Endodermal cell (in vitro differentiated cells): Measurements from ENCODE around the gene KLHL35. TPM values are rescaled to one million over a fixed set of nuclear protein-coding genes. Genes with fewer than 3 reads are reported as not detected.

ENCODE experiments used
- DNase-seq: peaks from one replicate; pipeline ENCODE4 v3.0.0-alpha.2; 2017
- H3K27ac ChIP-seq: 2 replicates; pipeline ENCODE4 v1.5.1; 2013; ENCODE audit warnings: mild to moderate bottlenecking, low read depth, low read length, moderate library complexity
- H3K27me3 ChIP-seq: 2 replicates; pipeline ENCODE4 v1.6.1; 2013; ENCODE audit warnings: mild to moderate bottlenecking, low read length, moderate library complexity; ENCODE audit not compliant: insufficient read depth, control insufficient read depth, poor library complexity, severe bottlenecking
- H3K36me3 ChIP-seq: 2 replicates; pipeline ENCODE4 v1.7.0; 2013; ENCODE audit warnings: mild to moderate bottlenecking, low read length, moderate library complexity; ENCODE audit not compliant: control insufficient read depth, insufficient read depth
- H3K4me1 ChIP-seq: one replicate; pipeline ENCODE4 v1.7.0; 2013; ENCODE audit warnings: low read length; ENCODE audit not compliant: control insufficient read depth, insufficient read depth
- H3K4me3 ChIP-seq: 2 replicates; pipeline ENCODE4 v1.5.1; 2013; ENCODE audit warnings: mild to moderate bottlenecking, low read length, moderate library complexity
- H3K9ac ChIP-seq: 2 replicates; pipeline ENCODE4 v1.6.1; 2013; ENCODE audit warnings: mild to moderate bottlenecking, low read length, moderate library complexity; ENCODE audit not compliant: poor library complexity, severe bottlenecking; ENCODE audit errors: extremely low read depth
- H3K9me3 ChIP-seq: 2 replicates; pipeline ENCODE4 v1.6.1; 2013; ENCODE audit warnings: mild to moderate bottlenecking, low read length, moderate library complexity; ENCODE audit not compliant: control insufficient read depth
- H3K27ac Mint-ChIP-seq: 2 replicates; pipeline ENCODE4 v1.8.0; 2020; ENCODE audit warnings: mixed read lengths
- H3K27me3 Mint-ChIP-seq: 2 replicates; pipeline ENCODE4 v1.8.0; 2021; ENCODE audit warnings: mild to moderate bottlenecking, mixed read lengths; ENCODE audit not compliant: insufficient read depth
- H3K36me3 Mint-ChIP-seq: 2 replicates; pipeline ENCODE4 v1.8.0; 2020; ENCODE audit warnings: low read depth, mixed read lengths
- H3K4me1 Mint-ChIP-seq: 2 replicates; pipeline ENCODE4 v1.8.0; 2020; ENCODE audit warnings: mixed read lengths
- H3K4me3 Mint-ChIP-seq: 2 replicates; pipeline ENCODE4 v1.8.0; 2020; ENCODE audit warnings: mild to moderate bottlenecking, moderate library complexity, mixed read lengths
- H3K9me3 Mint-ChIP-seq: 2 replicates; pipeline ENCODE4 v1.8.0; 2020; ENCODE audit warnings: mild to moderate bottlenecking, mixed read lengths
- CTCF ChIP-seq: fragments of 200-600 bp; sonication (generic); conservative IDR thresholded peaks from 2 replicates; pipeline ENCODE4 v1.5.0; 2021; ENCODE audit warnings: antibody characterized with exemption, mild to moderate bottlenecking
- WGBS, 2 experiments: methylation state at CpG; one replicate each; pipeline versions ENCODE4 v1.1.5 to v1.1.7; 2013; ENCODE audit warnings: missing lambda C conversion rate in 2 of 2, mixed read lengths in 1 of 2; ENCODE audit not compliant: insufficient coverage in 1 of 2, insufficient read length in 1 of 2; 5-methylcytosine and 5-hydroxymethylcytosine counted together
- total RNA-seq, 2 donors: library from RNA; stranded (reverse); fragmentation: NEBNext Ultra II Directional in 1 of 2; extraction: Animal tissue kit (Norgen Biotek cat#: 25700) in 1 of 2; gene quantifications; 2 replicates in 1 of 2; 3 replicates in 1 of 2; pipeline ENCODE4 v1.2.1, GENCODE V29; 2021

KLHL35 gene
- total RNA-seq, 2 donors from 2014 or later = 0.48 TPM; not detected in 1

- H3K36me3 Mint-ChIP-seq = no peaks in the 10 kb centered on the region
- Histone ChIP-seq H3K9ac (no peak overlapping the region), H3K27me3 (no peaks in the 10 kb centered on the region), H3K4me1 (peaks cover 25% of the 10 kb centered on the region), H3K4me3 (no peak overlapping the region), H3K9me3 (no peaks in the 10 kb centered on the region), H3K27ac (no peak overlapping the region), H3K36me3 (no peaks in the 10 kb centered on the region)
- H3K4me3 Mint-ChIP-seq = no peak overlapping the region
- H3K4me1 Mint-ChIP-seq = peaks cover 32% of the 10 kb centered on the region
- H3K27me3 Mint-ChIP-seq = no peaks in the 10 kb centered on the region
- H3K9me3 Mint-ChIP-seq = no peaks in the 10 kb centered on the region
- H3K27ac Mint-ChIP-seq = no peak overlapping the region
- 95 to 100% methylated on average over 3 to 5 of the region's 5 CpGs for WGBS, 2 experiments
- DNase-seq = no peak
- TF ChIP-seq CTCF = no peak
These were observed 39.2 kb upstream of the KLHL35 start for GRCh38 chr11:75472081-75472732.

GRCh38 chr11:75471176-75471973 lies 38.4 kb upstream of the KLHL35 start:
- H3K27ac Mint-ChIP-seq = peak overlapping the region; percentile 27
- no peak overlapping the region for H3K4me3 Mint-ChIP-seq
- TF ChIP-seq CTCF = no peak
- H3K4me1 Mint-ChIP-seq = peaks cover 25% of the 10 kb centered on the region
- no peaks in the 10 kb centered on the region for H3K36me3 Mint-ChIP-seq
- H3K9me3 Mint-ChIP-seq = no peaks in the 10 kb centered on the region
- no peaks in the 10 kb centered on the region for H3K36me3 ChIP-seq
- WGBS, 2 experiments = 77 to 78% methylated on average over 4 to 7 of the region's 7 CpGs
- peaks cover 18% of the 10 kb centered on the region for H3K4me1 ChIP-seq
- no peaks in the 10 kb centered on the region for H3K27me3 ChIP-seq
- DNase-seq = no peak
- H3K9me3 ChIP-seq = no peaks in the 10 kb centered on the region
- no peak overlapping the region for H3K9ac ChIP-seq
- H3K27ac ChIP-seq = no peak overlapping the region
- no peaks in the 10 kb centered on the region for H3K27me3 Mint-ChIP-seq
- no peak overlapping the region for H3K4me3 ChIP-seq

DNA sequence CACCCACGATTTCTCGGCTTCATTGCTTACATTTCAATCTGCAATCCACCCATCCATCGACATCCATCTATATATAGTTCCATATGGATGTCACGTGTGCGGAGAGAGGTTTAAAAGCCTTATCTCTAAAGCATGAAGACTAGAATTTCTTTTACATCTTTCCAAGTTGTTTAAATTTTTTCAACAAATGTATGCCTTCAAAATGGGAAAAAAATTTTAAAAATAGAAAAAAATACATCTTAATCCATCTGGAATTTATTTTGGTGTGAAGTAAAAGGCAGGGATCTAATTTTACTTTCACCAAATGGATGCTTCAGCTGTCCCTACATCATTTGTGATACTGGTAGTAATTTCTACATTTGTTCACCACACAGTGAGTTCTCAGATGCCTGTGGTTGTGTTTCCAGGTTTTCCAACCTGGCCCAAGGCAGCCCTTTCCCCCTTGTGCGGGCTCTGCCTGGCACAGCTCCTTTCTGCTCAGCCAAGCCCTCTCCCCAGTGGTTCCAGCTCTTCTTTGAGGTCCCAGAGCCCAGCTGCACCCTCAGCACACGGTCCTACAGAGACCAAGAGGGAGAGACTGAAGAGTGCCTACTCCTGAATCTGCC lies 37.6 kb upstream of the KLHL35 start:
- H3K4me1 Mint-ChIP-seq = peaks cover 28% of the 10 kb centered on the region
- no peaks in the 10 kb centered on the region for H3K36me3 Mint-ChIP-seq
- no peak overlapping the region for H3K4me3 Mint-ChIP-seq
- Histone ChIP-seq H3K9me3 (no peaks in the 10 kb centered on the region), H3K4me3 (no peak overlapping the region), H3K27me3 (no peaks in the 10 kb centered on the region), H3K4me1 (peaks cover 19% of the 10 kb centered on the region), H3K27ac (no peak overlapping the region), H3K36me3 (no peaks in the 10 kb centered on the region), H3K9ac (no peak overlapping the region)
- TF ChIP-seq CTCF = no peak
- H3K27ac Mint-ChIP-seq = peak overlapping the region; percentile 27
- H3K27me3 Mint-ChIP-seq = no peaks in the 10 kb centered on the region
- WGBS, 2 experiments = 85 to 100% methylated on average over 1 to 7 of the region's 7 CpGs
- H3K9me3 Mint-ChIP-seq = no peaks in the 10 kb centered on the region
- DNase-seq = no peak
